OCI-M2 (cell line): Measurements from ENCODE around the gene TRMT44.
"Not testable (repeated sequence)": the region's sequence is repeated elsewhere in the genome, so short reads cannot be mapped to it uniquely, and the experiment has no call there.

Source experiments
- DNase-seq: peaks from one replicate; lab custom pipeline; 2025; ENCODE audit not compliant: unreplicated experiment; lab: John Stamatoyannopoulos, UW

TRMT44 gene

GRCh38 chr4:8510191-8510590, 69.6 kb downstream of the TRMT44 start:
- no peak for DNase-seq

GRCh38 chr4:8510611-8511285, 70.2 kb downstream of the TRMT44 start:
- no peak for DNase-seq

GRCh38 chr4:8512510-8512909, 71.9 kb downstream of the TRMT44 start:
- DNase-seq, result no peak

GRCh38 chr4:8513080-8513479, 72.5 kb downstream of the TRMT44 start:
- DNase-seq, result not testable (repeated sequence)

- no peak for DNase-seq
Measured at GRCh38 chr4:8513931-8514330, 73.4 kb downstream of the TRMT44 start.

- DNase-seq, result no peak
Measured at GRCh38 chr4:8514391-8514790, 73.8 kb downstream of the TRMT44 start.

- DNase-seq, result no peak
Measured at GRCh38 chr4:8515316-8516060, 74.9 kb downstream of the TRMT44 start.

GRCh38 chr4:8516061-8516573, 75.5 kb downstream of the TRMT44 start:
- no peak for DNase-seq

GRCh38 chr4:8516996-8517550, 76.5 kb downstream of the TRMT44 start:
- no peak for DNase-seq

GRCh38 chr4:8517946-8518345, 77.4 kb downstream of the TRMT44 start:
- no peak for DNase-seq

- no peak for DNase-seq
Measured at GRCh38 chr4:8522160-8523120, 81.9 kb downstream of the TRMT44 start.

GRCh38 chr4:8523175-8523574, 82.6 kb downstream of the TRMT44 start:
- no peak for DNase-seq

GRCh38 chr4:8523766-8524165, 83.2 kb downstream of the TRMT44 start:
- DNase-seq, result no peak

GRCh38 chr4:8524595-8525382, 84.2 kb downstream of the TRMT44 start:
- no peak for DNase-seq

- no peak for DNase-seq
Measured at GRCh38 chr4:8525383-8526120, 85.0 kb downstream of the TRMT44 start.
